ENCODE results near the gene MCTP1.
"Not testable (repeated sequence)": the region's sequence is repeated elsewhere in the genome, so short reads cannot be mapped to it uniquely, and the experiment has no call there.

Gene MCTP1

GRCh38 chr5:95216136-95216955 is 68.5 kb downstream of the MCTP1 start:
- Histone ChIP-seq H3K9me3 (ENCODE audit: insufficient read depth, low read length) (no peaks in the 10 kb centered on the region), H3K9ac (ENCODE audit: low read length) (no peak overlapping the region), H2AFZ (ENCODE audit: low read depth, low read length) (no peak overlapping the region), H3K4me3 (ENCODE audit: low read length) (no peak overlapping the region), H3K79me2 (ENCODE audit: low read length) (no peaks in the 10 kb centered on the region), H3K36me3 (replicated peaks; ENCODE audit: low read depth, low read length) (no peaks in the 10 kb centered on the region), H4K20me1 (ENCODE audit: insufficient read depth, low read length) (no peaks in the 10 kb centered on the region), H3K27me3 (ENCODE audit: low read depth, low read length) (no peaks in the 10 kb centered on the region), H3K4me2 (ENCODE audit: low read length) (no peak overlapping the region), H3K4me1 (ENCODE audit: low read length) (no peaks in the 10 kb centered on the region), H3K27ac (ENCODE audit: low read length) (no peak overlapping the region)
- TF ChIP-seq EZH2phosphoT487 (IDR thresholded peaks at IDR 0.05; ENCODE audit: low read depth): no peak
- no peak for TF ChIP-seq CTCF (IDR thresholded peaks at IDR 0.05; ENCODE audit: low read depth, low read length)

GRCh38 chr5:95207811-95208210 is 77.1 kb downstream of the MCTP1 start:
- not testable (repeated sequence) for H3K9ac ChIP-seq (ENCODE audit: low read length); H4K20me1 ChIP-seq (ENCODE audit: insufficient read depth, low read length); H3K4me1 ChIP-seq (ENCODE audit: low read length); H3K27me3 ChIP-seq (ENCODE audit: low read depth, low read length); H3K4me2 ChIP-seq (ENCODE audit: low read length); H3K79me2 ChIP-seq (ENCODE audit: low read length); H3K36me3 ChIP-seq (replicated peaks; ENCODE audit: low read depth, low read length); H3K9me3 ChIP-seq (ENCODE audit: insufficient read depth, low read length); H3K4me3 ChIP-seq (ENCODE audit: low read length); H3K27ac ChIP-seq (ENCODE audit: low read length); H2AFZ ChIP-seq (ENCODE audit: low read depth, low read length)

GRCh38 chr5:95194856-95195255 is 90.0 kb downstream of the MCTP1 start:
- Histone ChIP-seq H3K4me2 (ENCODE audit: low read length) (no peak overlapping the region), H3K79me2 (ENCODE audit: low read length) (no peaks in the 10 kb centered on the region), H3K4me3 (ENCODE audit: low read length) (no peak overlapping the region), H2AFZ (ENCODE audit: low read depth, low read length) (no peak overlapping the region), H4K20me1 (ENCODE audit: insufficient read depth, low read length) (no peaks in the 10 kb centered on the region), H3K27ac (ENCODE audit: low read length) (no peak overlapping the region), H3K9ac (ENCODE audit: low read length) (no peak overlapping the region), H3K4me1 (ENCODE audit: low read length) (no peaks in the 10 kb centered on the region), H3K9me3 (ENCODE audit: insufficient read depth, low read length) (no peaks in the 10 kb centered on the region), H3K27me3 (ENCODE audit: low read depth, low read length) (no peaks in the 10 kb centered on the region), H3K36me3 (replicated peaks; ENCODE audit: low read depth, low read length) (no peaks in the 10 kb centered on the region)
- TF ChIP-seq CTCF (IDR thresholded peaks at IDR 0.05; ENCODE audit: low read depth, low read length): no peak
- no peak for TF ChIP-seq EZH2phosphoT487 (IDR thresholded peaks at IDR 0.05; ENCODE audit: low read depth)

- H3K79me2 ChIP-seq (ENCODE audit: low read length): no peaks in the 10 kb centered on the region
- H3K4me2 ChIP-seq (ENCODE audit: low read length): no peak overlapping the region
- no peak overlapping the region for H3K27ac ChIP-seq (ENCODE audit: low read length)
- H4K20me1 ChIP-seq (ENCODE audit: insufficient read depth, low read length): no peaks in the 10 kb centered on the region
- H3K27me3 ChIP-seq (ENCODE audit: low read depth, low read length): no peaks in the 10 kb centered on the region
- TF ChIP-seq CTCF (IDR thresholded peaks at IDR 0.05; ENCODE audit: low read depth, low read length) (no peak), EZH2phosphoT487 (IDR thresholded peaks at IDR 0.05; ENCODE audit: low read depth) (no peak)
- no peaks in the 10 kb centered on the region for H3K36me3 ChIP-seq (replicated peaks; ENCODE audit: low read depth, low read length)
- no peaks in the 10 kb centered on the region for H3K4me1 ChIP-seq (ENCODE audit: low read length)
- H3K4me3 ChIP-seq (ENCODE audit: low read length): no peak overlapping the region
- no peaks in the 10 kb centered on the region for H3K9me3 ChIP-seq (ENCODE audit: insufficient read depth, low read length)
- H2AFZ ChIP-seq (ENCODE audit: low read depth, low read length): no peak overlapping the region
- no peak overlapping the region for H3K9ac ChIP-seq (ENCODE audit: low read length)
These were observed 93.6 kb downstream of the MCTP1 start for GRCh38 chr5:95191330-95191729.

Measured in OCI-LY3 (cell line).